Testis (tissue), 2 donors: ENCODE data around the gene PWWP2A.

Experiments used
- CTCF ChIP-seq, 3 experiments: fragments of 450-650 bp in 2 of 3; fragments of 200-600 bp in 1 of 3; sonication (generic) in 1 of 3; IDR thresholded peaks; one replicate each; pipeline ENCODE4 v1.5.1; 2016 to 2019; ENCODE audit warnings: antibody characterized with exemption in 3 of 3, mild to moderate bottlenecking in 2 of 3, moderate library complexity in 1 of 3
- POLR2A ChIP-seq: fragments of 450-650 bp; IDR thresholded peaks from one replicate; pipeline ENCODE4 v1.6.1; 2017; ENCODE audit warnings: antibody characterized with exemption, mild to moderate bottlenecking, moderate library complexity

GRCh38 chr5:160075073-160075472 lies 44.2 kb downstream of the PWWP2A start:
- no peak for TF ChIP-seq CTCF (IDR thresholded peaks at IDR 0.05)
- TF ChIP-seq POLR2A = no peak
